DOHH2 (cell line): ENCODE results near the gene RAB17.

ENCODE experiments used
- H3F3A ChIP-seq: fragments of 200-600 bp; sonication (generic), shearing (Covaris generic); 2 replicates; pipeline ENCODE4 v1.6.0; 2016; ENCODE audit warnings: antibody characterized with exemption, mild to moderate bottlenecking; ENCODE audit not compliant: control insufficient read depth, insufficient read depth
- H3K27ac ChIP-seq: fragments of 200-600 bp; sonication (generic); 2 replicates; pipeline ENCODE4 v1.5.1; 2014; ENCODE audit warnings: low read depth, mild to moderate bottlenecking, low read length, moderate library complexity
- H3K27me3 ChIP-seq: fragments of 200-600 bp; sonication (generic); 2 replicates; pipeline ENCODE4 v1.6.1; 2014; ENCODE audit warnings: mild to moderate bottlenecking, low read length, mixed read lengths; ENCODE audit not compliant: control insufficient read depth
- H3K36me3 ChIP-seq: fragments of 200-600 bp; sonication (generic); 2 replicates; pipeline ENCODE4 v1.6.1; 2014; ENCODE audit warnings: mild to moderate bottlenecking, low read length, moderate library complexity, mixed read lengths; ENCODE audit not compliant: control insufficient read depth
- H3K4me1 ChIP-seq: fragments of 200-600 bp; sonication (generic); 2 replicates; pipeline ENCODE4 v1.6.1; 2014; ENCODE audit warnings: mild to moderate bottlenecking, low read length, mixed read lengths; ENCODE audit not compliant: control insufficient read depth
- H3K4me2 ChIP-seq: fragments of 200-600 bp; sonication (generic); 2 replicates; pipeline ENCODE4 v1.6.0; 2014; ENCODE audit warnings: mild to moderate bottlenecking, low read length, moderate library complexity
- H3K4me3 ChIP-seq: fragments of 200-600 bp; sonication (generic); 2 replicates; pipeline ENCODE4 v1.5.1; 2014; ENCODE audit warnings: mild to moderate bottlenecking, low read length, mixed read lengths
- H3K79me2 ChIP-seq: fragments of 200-600 bp; sonication (generic); 2 replicates; pipeline ENCODE4 v1.6.1; 2014; ENCODE audit warnings: mild to moderate bottlenecking, low read length, mixed read lengths; ENCODE audit not compliant: control insufficient read depth
- H3K9me2 ChIP-seq: fragments of 200-600 bp; sonication (generic); replicated peaks from 2 replicates; pipeline ENCODE4 v1.6.1; 2014; ENCODE audit warnings: mild to moderate bottlenecking, low read length, mixed read lengths; ENCODE audit not compliant: control insufficient read depth
- H3K9me3 ChIP-seq: fragments of 200-600 bp; sonication (generic); 2 replicates; pipeline ENCODE4 v1.6.1; 2014; ENCODE audit warnings: antibody characterized with exemption, low read length, mixed read lengths; ENCODE audit not compliant: control insufficient read depth, insufficient read depth
- H4K20me1 ChIP-seq: fragments of 200-600 bp; sonication (generic); 2 replicates; pipeline ENCODE4 v1.6.0; 2014; ENCODE audit warnings: low read depth, mild to moderate bottlenecking, antibody characterized with exemption, low read length, moderate library complexity; ENCODE audit not compliant: control insufficient read depth, insufficient read depth
- CTCF ChIP-seq: fragments of 200-600 bp; sonication (generic); IDR thresholded peaks from one replicate; pipeline ENCODE4 v1.5.1; 2014; ENCODE audit warnings: antibody characterized with exemption, mild to moderate bottlenecking, low read depth, low read length; ENCODE audit not compliant: poor library complexity, severe bottlenecking
- EZH2phosphoT487 ChIP-seq: fragments of 200-600 bp; sonication (generic); IDR thresholded peaks from 2 replicates; pipeline ENCODE4 v1.6.1; 2017; ENCODE audit warnings: borderline replicate concordance, mild to moderate bottlenecking, antibody characterized with exemption, low read length, moderate library complexity, mixed read lengths

Gene RAB17

GRCh38 chr2:237577458-237577857, 13.1 kb downstream of the RAB17 start:
- Histone ChIP-seq H3K9me2 (no peaks in the 10 kb centered on the region), H3K27ac (no peak overlapping the region), H3K4me2 (no peak overlapping the region), H3K36me3 (no peaks in the 10 kb centered on the region), H3K79me2 (no peaks in the 10 kb centered on the region), H4K20me1 (no peaks in the 10 kb centered on the region), H3K9me3 (no peaks in the 10 kb centered on the region), H3K4me1 (no peaks in the 10 kb centered on the region), H3K4me3 (no peak overlapping the region), H3K27me3 (peaks cover 6% of the 10 kb centered on the region; the same call in 1 of the 2 replicates), H3F3A (no peaks in the 10 kb centered on the region)
- TF ChIP-seq EZH2phosphoT487 (no peak), CTCF (no peak)

- H3K4me2 ChIP-seq = no peak overlapping the region
- peaks cover 7% of the 10 kb centered on the region; the same call in 1 of the 2 replicates for H3K27me3 ChIP-seq
- no peaks in the 10 kb centered on the region for H4K20me1 ChIP-seq
- TF ChIP-seq EZH2phosphoT487 (no peak), CTCF (no peak)
- H3K4me3 ChIP-seq = no peak overlapping the region
- no peaks in the 10 kb centered on the region for H3K9me3 ChIP-seq
- no peaks in the 10 kb centered on the region for H3K4me1 ChIP-seq
- no peak overlapping the region for H3K27ac ChIP-seq
- no peaks in the 10 kb centered on the region for H3F3A ChIP-seq
- H3K79me2 ChIP-seq = no peaks in the 10 kb centered on the region
- H3K36me3 ChIP-seq = no peaks in the 10 kb centered on the region
- no peaks in the 10 kb centered on the region for H3K9me2 ChIP-seq
These were observed 13.6 kb downstream of the RAB17 start for GRCh38 chr2:237576974-237577373.

GRCh38 chr2:237575869-237576862, 14.4 kb downstream of the RAB17 start:
- TF ChIP-seq EZH2phosphoT487 (no peak), CTCF (no peak)
- Histone ChIP-seq H3F3A (no peaks in the 10 kb centered on the region), H3K9me3 (no peaks in the 10 kb centered on the region), H3K27me3 (peaks cover 7% of the 10 kb centered on the region; the same call in 1 of the 2 replicates), H3K79me2 (no peaks in the 10 kb centered on the region), H3K27ac (no peak overlapping the region), H3K9me2 (no peaks in the 10 kb centered on the region), H4K20me1 (no peaks in the 10 kb centered on the region), H3K36me3 (no peaks in the 10 kb centered on the region), H3K4me3 (no peak overlapping the region), H3K4me1 (no peaks in the 10 kb centered on the region), H3K4me2 (no peak overlapping the region)
